Activated CD4-positive, alpha-beta T cell treated with anti-CD3 and anti-CD28 coated beads, Interleukin-2, amount 10 ng/mL, durations not matched to agents 7 days and 5 days (primary cell): ENCODE data around the gene ZBTB38. TPM values are rescaled to one million over a fixed set of nuclear protein-coding genes. Genes with fewer than 3 reads are reported as not detected.

Experiments
- CTCF ChIA-PET: fragments of 350-600 bp; sonication (Branson Sonifier 250); formaldehyde crosslinking; loops from one replicate; lab custom pipeline; 2021; ENCODE audit warnings: antibody characterized with exemption; lab: Charles Lee
- POLR2A ChIA-PET: fragments of 350-600 bp; sonication (Branson Sonifier 250); formaldehyde crosslinking; loops from one replicate; lab custom pipeline; 2021; ENCODE audit warnings: antibody characterized with exemption; lab: Charles Lee
- DNase-seq: peaks from one replicate; pipeline ENCODE4 v3.0.0-alpha.2; 2020
- H3K27ac Mint-ChIP-seq: one replicate; pipeline ENCODE4 v1.8.0; 2021; ENCODE audit warnings: mild to moderate bottlenecking, moderate library complexity, mixed read lengths
- H3K27me3 Mint-ChIP-seq: one replicate; pipeline ENCODE4 v1.8.0; 2021; ENCODE audit warnings: mixed read lengths
- H3K36me3 Mint-ChIP-seq: one replicate; pipeline ENCODE4 v1.8.0; 2021; ENCODE audit warnings: low read depth, mixed read lengths
- H3K4me1 Mint-ChIP-seq: one replicate; pipeline ENCODE4 v1.8.0; 2021; ENCODE audit warnings: mixed read lengths
- H3K4me3 Mint-ChIP-seq: one replicate; pipeline ENCODE4 v1.8.0; 2021; ENCODE audit warnings: mild to moderate bottlenecking, moderate library complexity, mixed read lengths
- H3K9me3 Mint-ChIP-seq: one replicate; pipeline ENCODE4 v1.8.0; 2021; ENCODE audit warnings: mixed read lengths
- total RNA-seq, 2 experiments: library from RNA; stranded (reverse); gene quantifications; one replicate each; pipeline ENCODE4 v1.2.3, GENCODE V29; 2021

The ZBTB38 gene
- total RNA-seq, 2 experiments from 2014 or later: 20.0 to 26.1 TPM

DNA sequence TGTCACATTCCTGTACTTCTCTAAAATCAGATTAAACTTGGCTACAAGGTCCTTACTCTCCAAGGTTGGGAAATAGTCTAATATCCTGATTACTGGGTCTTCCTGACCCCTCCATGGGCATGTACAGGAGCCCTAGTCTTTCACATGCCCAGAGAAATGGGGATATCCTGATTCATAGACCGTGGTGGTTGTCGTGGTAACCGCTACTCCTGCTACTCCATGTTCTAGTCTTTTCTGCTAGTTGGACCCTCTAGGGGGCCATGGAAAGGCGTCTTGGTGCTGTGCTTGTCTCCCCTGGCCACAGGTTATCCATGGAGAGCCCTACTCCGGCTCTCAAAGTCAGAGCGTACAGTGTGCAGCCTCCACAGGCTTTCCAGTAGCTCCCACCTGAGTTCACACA is 13.1 kb upstream of the ZBTB38 start:
- ChIA-PET CTCF (no interaction called here), POLR2A (no interaction called here)
- no peak for DNase-seq
- Mint-ChIP-seq H3K36me3 (no peaks in the 10 kb centered on the region), H3K9me3 (no peaks in the 10 kb centered on the region), H3K4me3 (no peak overlapping the region), H3K27me3 (peaks cover 11% of the 10 kb centered on the region), H3K4me1 (no peaks in the 10 kb centered on the region), H3K27ac (no peak overlapping the region)

DNA sequence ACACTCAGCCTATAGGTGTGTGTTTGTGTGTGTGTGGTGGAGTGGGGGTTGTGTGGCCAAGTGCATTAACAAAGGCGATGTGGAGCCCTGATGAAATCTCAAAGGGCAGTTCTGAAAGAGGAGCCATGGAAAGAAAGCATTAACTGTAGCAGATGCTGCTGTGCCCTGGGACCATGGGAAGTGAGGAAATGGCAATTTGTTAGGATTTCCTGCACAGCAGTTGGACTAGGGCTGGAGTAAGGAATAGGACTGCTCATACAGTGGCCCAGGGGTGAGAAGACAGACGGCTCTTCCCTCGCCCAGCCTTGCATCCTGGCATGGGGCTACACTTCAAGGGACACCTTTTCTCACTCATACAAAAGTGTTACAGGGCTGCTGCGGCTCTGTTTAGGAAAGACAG is 12.3 kb upstream of the ZBTB38 start:
- no peak for DNase-seq
- H3K9me3 Mint-ChIP-seq: no peaks in the 10 kb centered on the region
- CTCF ChIA-PET: no interaction called here
- peaks cover 10% of the 10 kb centered on the region for H3K27me3 Mint-ChIP-seq
- no peaks in the 10 kb centered on the region for H3K36me3 Mint-ChIP-seq
- POLR2A ChIA-PET: no interaction called here
- H3K27ac Mint-ChIP-seq: no peak overlapping the region
- H3K4me1 Mint-ChIP-seq: peaks cover 6% of the 10 kb centered on the region
- no peak overlapping the region for H3K4me3 Mint-ChIP-seq

DNA sequence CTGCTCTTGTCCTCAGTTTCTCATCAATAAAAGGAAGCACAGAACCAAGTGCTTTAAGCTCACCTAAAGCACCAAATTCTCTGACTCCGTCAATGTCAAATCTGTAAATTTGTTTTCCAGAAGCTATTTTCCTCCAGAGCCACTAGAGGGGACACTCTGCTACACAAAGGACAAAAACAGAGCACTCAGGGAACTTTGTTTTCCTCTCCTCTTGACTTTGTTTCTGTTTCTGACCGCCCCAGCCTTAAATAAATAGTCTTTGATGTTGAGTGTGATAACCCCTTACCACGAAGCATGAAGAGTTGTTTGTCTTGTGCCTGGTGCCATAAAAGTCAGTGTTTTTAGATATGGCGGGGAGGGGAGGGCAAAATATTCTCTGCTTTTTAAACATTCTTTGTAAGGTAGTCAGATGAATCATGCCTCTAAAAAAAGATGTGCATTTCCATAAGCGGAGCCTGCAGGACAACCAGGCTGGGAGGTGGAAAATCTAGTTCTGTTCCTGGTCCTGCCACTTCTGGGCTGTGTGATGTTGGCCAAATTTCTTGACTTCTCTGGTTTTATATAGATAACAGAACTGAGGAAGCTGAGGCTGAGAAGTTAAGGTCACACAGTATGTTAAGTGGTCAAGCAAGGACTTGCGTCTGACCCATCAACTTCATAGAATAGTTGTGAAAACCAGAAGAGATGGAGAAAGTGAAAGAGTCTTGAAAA is 7.3 kb upstream of the ZBTB38 start:
- DNase-seq: peak; percentile 44
- peak overlapping the region; percentile 3 for H3K27ac Mint-ChIP-seq
- ChIA-PET CTCF (interaction anchor here (0.5 to 3.3 kb wide), 23 partner anchors 9 to 552 kb away, joined by 3 to 21 read pairs (median 4); no protein-coding TSS in a partner anchor), POLR2A (interaction anchor here (1.1 kb wide), 1 partner anchor 91 kb away, joined by 7 read pairs; no protein-coding TSS in a partner anchor)
- H3K27me3 Mint-ChIP-seq: peaks cover 2% of the 10 kb centered on the region
- H3K4me3 Mint-ChIP-seq: no peak overlapping the region
- no peaks in the 10 kb centered on the region for H3K36me3 Mint-ChIP-seq
- peaks cover 2% of the 10 kb centered on the region for H3K9me3 Mint-ChIP-seq
- peaks cover 11% of the 10 kb centered on the region for H3K4me1 Mint-ChIP-seq

DNA sequence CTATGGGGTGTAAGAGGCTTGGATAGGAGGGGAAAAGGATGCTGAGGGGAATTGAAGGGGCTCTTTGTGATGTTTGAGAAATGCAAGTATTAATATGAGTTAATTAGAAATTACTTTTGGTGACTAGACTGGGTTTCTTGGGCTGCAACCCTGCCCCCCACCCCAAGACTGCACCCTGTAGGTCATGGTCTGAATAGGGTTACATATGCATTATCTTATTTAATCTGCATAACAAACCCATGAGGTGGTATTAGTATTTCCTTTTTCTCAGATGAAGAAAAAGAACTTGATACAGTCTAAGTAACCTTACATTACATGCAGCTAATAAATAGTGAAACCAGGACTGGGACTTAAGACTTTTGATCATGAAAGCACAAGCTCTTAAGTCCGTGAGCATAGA is 5.6 kb upstream of the ZBTB38 start:
- Mint-ChIP-seq H3K27me3 (peaks cover 2% of the 10 kb centered on the region), H3K4me3 (no peak overlapping the region), H3K9me3 (peaks cover 2% of the 10 kb centered on the region), H3K36me3 (no peaks in the 10 kb centered on the region), H3K27ac (no peak overlapping the region), H3K4me1 (peaks cover 11% of the 10 kb centered on the region)
- DNase-seq: no peak
- ChIA-PET POLR2A (no interaction called here), CTCF (interaction anchor here (0.6 to 2.8 kb wide), 3 partner anchors 11 to 84 kb away, joined by 3 to 12 read pairs (median 3); no protein-coding TSS in a partner anchor)

DNA sequence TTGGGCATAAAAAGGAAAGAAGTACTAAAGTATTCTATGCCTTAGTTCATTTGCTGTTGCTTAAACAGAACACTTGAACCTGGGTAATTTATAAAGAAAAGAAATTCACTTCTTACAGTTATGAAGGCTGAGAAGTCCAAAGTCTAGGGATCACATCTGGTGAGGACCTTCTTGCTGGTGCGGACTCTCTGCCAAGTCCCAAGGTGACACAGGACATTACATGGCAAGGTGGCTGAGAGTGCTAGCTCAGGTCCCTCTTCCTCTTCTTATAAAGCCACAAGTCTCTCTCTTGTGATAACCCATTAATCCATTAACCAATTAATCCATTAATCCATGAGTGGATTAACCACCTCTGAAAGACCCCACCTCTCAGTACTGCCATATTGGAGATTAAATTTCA is 3.1 kb upstream of the ZBTB38 start:
- H3K4me1 Mint-ChIP-seq: peaks cover 17% of the 10 kb centered on the region
- H3K36me3 Mint-ChIP-seq: no peaks in the 10 kb centered on the region
- H3K27ac Mint-ChIP-seq: no peak overlapping the region
- no peak for DNase-seq
- peaks cover 2% of the 10 kb centered on the region for H3K27me3 Mint-ChIP-seq
- ChIA-PET POLR2A (no interaction called here), CTCF (no interaction called here)
- H3K9me3 Mint-ChIP-seq: peaks cover 3% of the 10 kb centered on the region
- no peak overlapping the region for H3K4me3 Mint-ChIP-seq

DNA sequence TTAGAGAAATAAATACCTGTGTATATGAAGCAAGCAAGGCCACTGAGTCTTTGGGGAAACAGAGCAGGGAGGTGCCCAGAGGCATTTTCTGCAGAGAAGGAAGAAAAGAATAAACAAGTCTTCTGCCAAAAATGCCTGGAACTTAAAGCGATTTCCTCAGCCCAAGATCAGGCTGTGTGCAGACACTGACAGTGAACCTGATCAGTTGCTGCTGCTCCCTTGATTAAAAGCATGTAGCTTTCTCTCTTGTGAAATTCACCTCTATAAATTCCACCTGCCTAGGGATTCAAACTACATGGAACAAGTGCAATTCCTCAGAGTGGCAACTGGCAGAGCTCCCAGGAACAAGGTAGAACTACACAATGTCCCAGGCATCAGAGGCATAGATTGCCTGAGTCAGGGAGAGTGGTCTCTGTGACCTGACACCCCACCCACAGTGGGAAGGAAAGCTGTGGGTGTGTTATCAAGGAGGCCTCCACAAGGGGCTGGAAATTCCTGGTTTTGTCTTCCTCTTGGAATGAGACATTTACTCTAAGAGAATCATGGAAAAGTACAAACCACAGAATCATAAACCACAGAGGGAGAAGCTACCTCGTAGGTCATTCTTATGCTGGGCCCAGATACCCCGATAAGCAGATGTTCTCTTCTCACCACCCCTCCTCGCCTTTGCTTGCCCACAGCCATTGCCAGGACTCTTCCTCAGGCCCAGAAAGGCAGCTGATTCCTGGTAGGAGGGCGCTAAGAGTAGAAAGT is 1.8 kb upstream of the ZBTB38 start:
- Mint-ChIP-seq H3K27me3 (peaks cover 2% of the 10 kb centered on the region), H3K36me3 (no peaks in the 10 kb centered on the region), H3K27ac (no peak overlapping the region), H3K4me1 (peaks cover 9% of the 10 kb centered on the region), H3K9me3 (peaks cover 6% of the 10 kb centered on the region), H3K4me3 (no peak overlapping the region)
- ChIA-PET CTCF (interaction anchor here (1.3 to 1.7 kb wide), 2 partner anchors 59 to 88 kb away, joined by 4 to 6 read pairs; no protein-coding TSS in a partner anchor), POLR2A (interaction anchor here (0.6 kb wide), 1 partner anchor 12 kb away, joined by 3 read pairs; no protein-coding TSS in a partner anchor)
- no peak for DNase-seq

DNA sequence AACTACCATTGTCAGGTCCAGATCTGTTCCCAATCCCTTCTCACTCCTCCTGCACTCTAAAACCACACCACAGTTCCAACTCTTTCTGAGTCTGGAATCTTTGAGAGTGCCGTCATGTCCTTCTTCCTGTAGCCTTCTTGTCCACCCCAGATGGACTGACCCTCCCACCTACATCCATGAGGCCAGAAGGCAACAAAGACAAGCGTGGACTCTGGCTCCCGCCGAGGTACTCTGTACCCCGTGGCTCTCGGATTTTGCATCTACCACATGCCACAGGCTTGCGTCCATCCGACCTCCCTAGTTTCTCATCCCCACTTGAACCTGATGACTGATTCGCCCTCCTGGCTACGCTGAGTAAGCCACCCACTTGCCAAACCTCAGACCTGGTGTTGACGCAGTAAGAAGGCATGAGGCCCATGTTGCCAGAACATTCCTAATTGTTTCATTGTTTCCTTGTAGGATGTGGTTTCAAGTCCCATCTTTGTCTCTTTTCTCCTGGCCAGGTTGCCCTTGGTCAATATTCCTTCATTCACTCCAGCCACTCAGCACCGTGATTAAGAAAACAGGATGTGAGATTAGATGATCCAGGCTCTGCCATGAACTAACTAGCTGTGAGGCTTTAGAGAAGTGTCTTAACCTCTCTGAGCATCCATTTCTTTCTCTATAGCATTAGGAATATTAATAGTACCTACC is 1.1 kb upstream of the ZBTB38 start:
- DNase-seq: no peak
- Mint-ChIP-seq H3K9me3 (peaks cover 6% of the 10 kb centered on the region), H3K27ac (no peak overlapping the region), H3K36me3 (no peaks in the 10 kb centered on the region), H3K27me3 (peaks cover 2% of the 10 kb centered on the region), H3K4me3 (no peak overlapping the region), H3K4me1 (peaks cover 12% of the 10 kb centered on the region)
- POLR2A ChIA-PET: interaction anchor here (0.6 kb wide), 1 partner anchor 11 kb away, joined by 3 read pairs; no protein-coding TSS in a partner anchor
- CTCF ChIA-PET: interaction anchor here (1.7 kb wide), 1 partner anchor 58 kb away, joined by 4 read pairs; no protein-coding TSS in a partner anchor

DNA sequence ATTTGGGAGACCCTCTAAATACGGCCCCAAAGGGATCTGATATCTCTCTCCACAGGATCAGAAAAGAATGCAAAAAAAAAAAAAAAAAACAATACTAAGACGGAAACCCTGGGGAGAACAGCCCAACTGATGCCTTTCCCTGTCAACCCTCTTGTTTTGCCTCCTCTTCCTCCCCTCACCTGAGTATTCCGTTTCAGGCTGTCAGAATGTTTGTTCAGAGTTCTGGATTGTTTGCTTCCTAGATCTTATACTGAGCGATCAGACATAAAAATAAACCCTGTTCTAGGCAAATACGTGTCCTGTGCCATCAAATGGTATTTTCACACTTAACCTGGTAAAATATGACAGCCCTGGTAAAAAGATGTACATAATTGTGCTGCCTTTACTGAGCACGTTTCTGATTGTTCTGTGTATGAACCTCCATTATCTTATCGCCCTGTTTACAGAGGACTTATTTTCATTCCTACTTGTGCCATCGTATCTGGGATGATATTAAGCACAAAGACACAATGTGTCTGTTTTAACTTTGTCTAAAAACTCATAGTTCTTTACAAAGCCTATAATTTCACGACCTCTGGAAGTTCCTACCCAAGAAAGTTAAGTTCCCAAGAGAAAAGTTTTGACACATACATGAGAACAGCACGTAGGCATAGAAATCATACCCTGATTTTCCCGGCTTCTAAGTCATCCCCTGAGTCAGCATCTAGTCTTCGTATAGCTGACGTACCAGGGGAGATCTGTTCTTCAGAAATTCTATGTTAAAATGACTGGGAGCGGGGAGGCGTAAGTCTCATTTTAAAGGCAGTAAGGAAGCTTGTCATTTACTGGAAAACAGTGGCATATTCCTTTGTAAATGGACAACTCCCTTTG is 856 bp downstream of the ZBTB38 start:
- Mint-ChIP-seq H3K36me3 (no peaks in the 10 kb centered on the region), H3K9me3 (peaks cover 4% of the 10 kb centered on the region), H3K27me3 (no peaks in the 10 kb centered on the region), H3K4me1 (peaks cover 12% of the 10 kb centered on the region), H3K4me3 (no peak overlapping the region), H3K27ac (no peak overlapping the region)
- ChIA-PET CTCF (interaction anchor here (0.7 to 1.5 kb wide), 8 partner anchors 8 to 86 kb away, joined by 3 to 7 read pairs (median 4); no protein-coding TSS in a partner anchor), POLR2A (no interaction called here)
- DNase-seq: no peak

DNA sequence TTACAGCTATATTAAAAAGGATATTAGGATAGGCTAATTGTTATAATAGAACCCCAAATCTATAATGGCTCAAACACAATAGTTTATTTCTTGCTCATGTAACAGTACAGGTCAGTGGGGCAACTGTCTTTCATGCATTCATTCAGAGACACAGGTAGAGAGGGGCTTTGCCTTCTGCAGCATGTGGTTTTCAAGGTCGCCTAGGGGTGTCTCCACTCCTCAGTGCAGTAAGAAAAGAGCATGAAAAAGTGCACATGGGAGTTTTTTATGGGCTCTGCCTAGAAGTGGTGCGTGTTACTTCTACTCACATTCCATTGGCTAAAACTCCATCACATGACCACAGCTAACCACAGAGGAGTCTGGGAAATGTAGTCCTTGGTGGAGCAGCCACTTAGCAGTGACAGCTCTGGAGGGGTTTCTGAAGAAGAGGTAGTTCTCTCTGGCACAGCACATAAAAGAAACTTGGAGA is 1.8 kb downstream of the ZBTB38 start:
- CTCF ChIA-PET: interaction anchor here (0.6 to 1.9 kb wide), 14 partner anchors 9 to 117 kb away, joined by 3 to 7 read pairs (median 4); no protein-coding TSS in a partner anchor
- peaks cover 17% of the 10 kb centered on the region for H3K4me1 Mint-ChIP-seq
- POLR2A ChIA-PET: no interaction called here

DNA sequence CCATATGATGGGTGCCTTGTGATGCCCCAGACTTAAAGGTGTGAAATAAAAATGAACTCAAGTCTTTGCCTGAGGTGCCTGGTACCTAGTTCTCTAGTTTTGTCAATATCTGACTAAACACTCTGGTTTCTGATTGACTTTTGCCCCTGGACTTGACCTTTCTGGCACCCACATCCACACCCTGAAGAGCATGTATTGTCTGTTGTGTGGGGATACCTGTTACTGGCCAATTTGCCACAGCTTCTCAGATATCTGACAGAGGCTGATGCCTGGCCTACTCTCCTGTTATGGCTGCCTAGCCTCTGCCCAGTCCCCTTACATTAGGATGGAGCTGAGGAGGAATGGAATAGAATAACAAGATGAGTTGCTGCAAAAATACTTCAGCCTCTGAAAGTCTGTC is 3.6 kb downstream of the ZBTB38 start:
- ChIA-PET POLR2A (no interaction called here), CTCF (interaction anchor here (1.1 to 6.5 kb wide), 7 partner anchors 11 to 80 kb away, joined by 3 to 32 read pairs (median 5); no protein-coding TSS in a partner anchor)
- Mint-ChIP-seq H3K27ac (no peak overlapping the region), H3K4me3 (no peak overlapping the region), H3K9me3 (peaks cover 4% of the 10 kb centered on the region), H3K4me1 (peaks cover 33% of the 10 kb centered on the region), H3K36me3 (no peaks in the 10 kb centered on the region), H3K27me3 (no peaks in the 10 kb centered on the region)
- DNase-seq: no peak

More for the DNA sequence above, 1.8 kb downstream of the ZBTB38 start:
- H3K27me3 Mint-ChIP-seq: no peaks in the 10 kb centered on the region
- H3K27ac Mint-ChIP-seq: no peak overlapping the region
- H3K4me3 Mint-ChIP-seq: no peak overlapping the region
- no peaks in the 10 kb centered on the region for H3K36me3 Mint-ChIP-seq
- H3K9me3 Mint-ChIP-seq: peaks cover 4% of the 10 kb centered on the region
- peak; percentile 74 for DNase-seq

DNA sequence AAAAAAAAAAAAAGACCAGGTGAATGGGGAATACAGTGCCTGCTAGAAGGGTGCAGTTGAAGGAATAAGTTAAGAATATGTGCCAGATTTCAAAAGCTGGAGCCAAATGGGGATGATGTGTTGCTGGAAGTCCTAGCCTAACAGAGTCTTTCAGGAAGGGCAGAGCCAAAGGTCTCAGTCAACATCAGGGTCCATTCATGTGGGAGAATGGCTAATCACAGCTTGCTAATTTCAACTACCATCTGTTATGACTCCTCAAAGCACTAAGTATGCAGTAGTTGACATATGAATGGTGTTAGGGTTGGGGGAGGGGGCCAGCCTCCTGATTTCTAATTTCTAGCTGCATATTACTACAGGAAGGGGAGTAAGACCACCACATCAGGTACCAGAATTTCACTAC is 4.4 kb downstream of the ZBTB38 start:
- peaks cover 36% of the 10 kb centered on the region for H3K4me1 Mint-ChIP-seq
- ChIA-PET CTCF (interaction anchor here (0.6 to 6.5 kb wide), 8 partner anchors 12 to 88 kb away, joined by 3 to 32 read pairs (median 5); no protein-coding TSS in a partner anchor), POLR2A (no interaction called here)
- H3K36me3 Mint-ChIP-seq: no peaks in the 10 kb centered on the region
- H3K27ac Mint-ChIP-seq: no peak overlapping the region
- DNase-seq: no peak
- H3K27me3 Mint-ChIP-seq: no peaks in the 10 kb centered on the region
- H3K9me3 Mint-ChIP-seq: peaks cover 4% of the 10 kb centered on the region
- H3K4me3 Mint-ChIP-seq: no peak overlapping the region
